IPS DF 6.9 (cell line): ENCODE data around the gene ZBTB39.

Experiments used
- DNase-seq: peaks from one replicate; pipeline ENCODE4 v3.0.0-alpha.2; 2013; ENCODE audit warnings: low read depth, low spot score
- H3K27ac ChIP-seq: one replicate; pipeline ENCODE4 v1.5.1; 2013; ENCODE audit warnings: low read length, control low read depth
- H3K27me3 ChIP-seq: 2 replicates; pipeline ENCODE4 v1.6.1; 2013; ENCODE audit warnings: mild to moderate bottlenecking, low read length; ENCODE audit not compliant: control insufficient read depth, insufficient read depth
- H3K36me3 ChIP-seq: 2 replicates; pipeline ENCODE4 v1.6.1; 2013; ENCODE audit warnings: low read length; ENCODE audit not compliant: control insufficient read depth, insufficient read depth
- H3K4me1 ChIP-seq: 2 replicates; pipeline ENCODE4 v1.6.1; 2013; ENCODE audit warnings: low read length; ENCODE audit not compliant: control insufficient read depth, insufficient read depth
- H3K4me3 ChIP-seq: 2 replicates; pipeline ENCODE4 v1.5.1; 2013; ENCODE audit warnings: mild to moderate bottlenecking, low read length
- H3K9me3 ChIP-seq: 2 replicates; pipeline ENCODE4 v1.6.1; 2013; ENCODE audit warnings: low read length, inconsistent platforms; ENCODE audit not compliant: control insufficient read depth, insufficient read depth
- WGBS: extraction: QIAGEN DNeasy Blood & Tissue Kit; methylation state at CpG from one replicate; pipeline ENCODE4 v1.1.7; 2013; ENCODE audit warnings: mixed read lengths, missing lambda C conversion rate; ENCODE audit not compliant: insufficient read length, insufficient coverage; 5-methylcytosine and 5-hydroxymethylcytosine counted together

ZBTB39 gene

GRCh38 chr12:57046086-57046791 is 39.9 kb upstream of the ZBTB39 start:
- H3K36me3 ChIP-seq, result no peaks in the 10 kb centered on the region
- no CpG with 5 or more reads among the region's 6 CpGs for WGBS
- H3K4me1 ChIP-seq, result peaks cover 1% of the 10 kb centered on the region; the same call in 1 of the 2 replicates
- H3K27ac ChIP-seq, result no peak overlapping the region
- H3K4me3 ChIP-seq, result no peak overlapping the region
- no peak for DNase-seq
- H3K9me3 ChIP-seq, result no peaks in the 10 kb centered on the region
- H3K27me3 ChIP-seq, result no peaks in the 10 kb centered on the region

- Histone ChIP-seq H3K9me3 (no peaks in the 10 kb centered on the region), H3K4me1 (peaks cover 1% of the 10 kb centered on the region; the same call in 1 of the 2 replicates), H3K36me3 (no peaks in the 10 kb centered on the region), H3K27ac (no peak overlapping the region), H3K27me3 (no peaks in the 10 kb centered on the region), H3K4me3 (no peak overlapping the region)
- DNase-seq, result no peak
- WGBS, result no CpG with 5 or more reads among the region's 3 CpGs
These were observed 38.5 kb upstream of the ZBTB39 start for GRCh38 chr12:57044889-57045288.

GRCh38 chr12:57044468-57044867 is 38.1 kb upstream of the ZBTB39 start:
- Histone ChIP-seq H3K27ac (no peak overlapping the region), H3K4me3 (no peak overlapping the region), H3K27me3 (no peaks in the 10 kb centered on the region), H3K4me1 (peaks cover 1% of the 10 kb centered on the region; the same call in 1 of the 2 replicates), H3K9me3 (no peaks in the 10 kb centered on the region), H3K36me3 (no peaks in the 10 kb centered on the region)
- DNase-seq, result no peak
- WGBS, result no CpG with 5 or more reads among the region's 6 CpGs

- Histone ChIP-seq H3K27ac (no peak overlapping the region), H3K9me3 (no peaks in the 10 kb centered on the region), H3K36me3 (no peaks in the 10 kb centered on the region), H3K4me3 (no peak overlapping the region), H3K4me1 (no peaks in the 10 kb centered on the region), H3K27me3 (no peaks in the 10 kb centered on the region)
- no peak for DNase-seq
- WGBS, result no CpG with 5 or more reads among the region's 2 CpGs
These were observed 36.3 kb upstream of the ZBTB39 start for GRCh38 chr12:57042695-57043094.

- H3K27ac ChIP-seq, result no peak overlapping the region
- WGBS, result no CpG with 5 or more reads among the region's 2 CpGs
- no peaks in the 10 kb centered on the region for H3K36me3 ChIP-seq
- DNase-seq, result no peak
- H3K27me3 ChIP-seq, result no peaks in the 10 kb centered on the region
- no peaks in the 10 kb centered on the region for H3K9me3 ChIP-seq
- H3K4me1 ChIP-seq, result no peaks in the 10 kb centered on the region
- H3K4me3 ChIP-seq, result no peak overlapping the region
These were observed 34.4 kb upstream of the ZBTB39 start for GRCh38 chr12:57040750-57041149.

- Histone ChIP-seq H3K36me3 (no peaks in the 10 kb centered on the region), H3K9me3 (no peaks in the 10 kb centered on the region), H3K4me1 (no peaks in the 10 kb centered on the region), H3K4me3 (no peak overlapping the region), H3K27ac (no peak overlapping the region), H3K27me3 (no peaks in the 10 kb centered on the region)
- no peak for DNase-seq
- 100% methylated on average over 1 of the region's 4 CpGs for WGBS
These were observed 33.9 kb upstream of the ZBTB39 start for GRCh38 chr12:57040211-57040610.

- H3K4me3 ChIP-seq, result no peak overlapping the region
- no peaks in the 10 kb centered on the region for H3K4me1 ChIP-seq
- no peaks in the 10 kb centered on the region for H3K36me3 ChIP-seq
- H3K9me3 ChIP-seq, result no peaks in the 10 kb centered on the region
- DNase-seq, result no peak
- no peak overlapping the region for H3K27ac ChIP-seq
- no CpG with 5 or more reads among the region's 9 CpGs for WGBS
- H3K27me3 ChIP-seq, result no peaks in the 10 kb centered on the region
These were observed 32.9 kb upstream of the ZBTB39 start for GRCh38 chr12:57039016-57039798.

- no peaks in the 10 kb centered on the region for H3K9me3 ChIP-seq
- H3K4me1 ChIP-seq, result no peaks in the 10 kb centered on the region
- H3K27me3 ChIP-seq, result no peaks in the 10 kb centered on the region
- DNase-seq, result no peak
- no peak overlapping the region for H3K4me3 ChIP-seq
- no CpG with 5 or more reads among the region's 3 CpGs for WGBS
- no peaks in the 10 kb centered on the region for H3K36me3 ChIP-seq
- no peak overlapping the region for H3K27ac ChIP-seq
These were observed 30.9 kb upstream of the ZBTB39 start for GRCh38 chr12:57037264-57037663.

GRCh38 chr12:57033431-57033830 is 27.1 kb upstream of the ZBTB39 start:
- no peaks in the 10 kb centered on the region; the same call in 1 of the 2 replicates for H3K4me1 ChIP-seq
- H3K27ac ChIP-seq, result no peak overlapping the region
- no peaks in the 10 kb centered on the region for H3K9me3 ChIP-seq
- H3K4me3 ChIP-seq, result no peak overlapping the region
- no CpG with 5 or more reads among the region's 3 CpGs for WGBS
- H3K27me3 ChIP-seq, result no peaks in the 10 kb centered on the region
- H3K36me3 ChIP-seq, result no peaks in the 10 kb centered on the region
- DNase-seq, result no peak

- no peak for DNase-seq
- Histone ChIP-seq H3K9me3 (no peaks in the 10 kb centered on the region), H3K27me3 (no peaks in the 10 kb centered on the region), H3K4me1 (no peaks in the 10 kb centered on the region; the same call in 1 of the 2 replicates), H3K4me3 (no peak overlapping the region), H3K27ac (no peak overlapping the region), H3K36me3 (no peaks in the 10 kb centered on the region)
- no CpG with 5 or more reads among the region's 7 CpGs for WGBS
These were observed 25.4 kb upstream of the ZBTB39 start for GRCh38 chr12:57031789-57032188.
